SK-N-SH treated with all-trans-retinoic acid at 6 μM for 48 hours (cell line): ENCODE results near the gene TIMELESS.

Experiments used
- ATAC-seq: fragments of 200-7000 bp; cut with Tn5 transposase; 3 replicates; pipeline ENCODE4 v1.9.1; 2020; ENCODE audit warnings: mild to moderate bottlenecking, moderate library complexity
- BACH2 ChIP-seq: fragments of 250-450 bp; sonication (Bioruptor Pico); IDR thresholded peaks from 2 replicates; pipeline ENCODE4 v1.9.0; 2021; ENCODE audit warnings: mild to moderate bottlenecking, borderline replicate concordance
- ESRRG ChIP-seq: fragments of 250-450 bp; sonication (Bioruptor Pico); IDR thresholded peaks from 2 replicates; pipeline ENCODE4 v1.6.1; 2021; ENCODE audit warnings: mild to moderate bottlenecking
- GLIS3 ChIP-seq: fragments of 250-450 bp; sonication (Bioruptor Pico); IDR thresholded peaks from 2 replicates; pipeline ENCODE4 v1.5.0; 2020; ENCODE audit warnings: mild to moderate bottlenecking, moderate library complexity
- ISL1 ChIP-seq: fragments of 250-450 bp; sonication (Bioruptor Pico); IDR thresholded peaks from 2 replicates; pipeline ENCODE4 v2.1.2; 2022; ENCODE audit warnings: mild to moderate bottlenecking, moderate library complexity
- OSR1 ChIP-seq: fragments of 250-450 bp; sonication (Bioruptor Pico); IDR thresholded peaks from 2 replicates; pipeline ENCODE4 v1.8.0; 2022; ENCODE audit warnings: moderate library complexity, mild to moderate bottlenecking, inconsistent platforms
- POU6F1 ChIP-seq: fragments of 250-450 bp; sonication (Bioruptor Pico); IDR thresholded peaks from 2 replicates; pipeline ENCODE4 v1.8.0; 2021; ENCODE audit warnings: low read depth, mild to moderate bottlenecking, moderate library complexity, borderline replicate concordance
- RARB ChIP-seq: fragments of 250-450 bp; sonication (Bioruptor Pico); IDR thresholded peaks from 2 replicates; pipeline ENCODE4 v1.8.0; 2021; ENCODE audit warnings: mild to moderate bottlenecking, moderate library complexity
- SNAI2 ChIP-seq: fragments of 250-450 bp; sonication (Bioruptor Pico); IDR thresholded peaks from 2 replicates; pipeline ENCODE4 v1.5.0; 2020; ENCODE audit warnings: mild to moderate bottlenecking, moderate library complexity
- TOX ChIP-seq: fragments of 250-450 bp; sonication (Bioruptor Pico); IDR thresholded peaks from 2 replicates; pipeline ENCODE4 v1.8.0; 2021; ENCODE audit warnings: mild to moderate bottlenecking, moderate library complexity, borderline replicate concordance
- ZC3H10 ChIP-seq: fragments of 250-450 bp; sonication (Bioruptor Pico); IDR thresholded peaks from 2 replicates; pipeline ENCODE4 v1.5.1; 2021; ENCODE audit warnings: mild to moderate bottlenecking, moderate library complexity
- ZFP3 ChIP-seq: fragments of 250-450 bp; sonication (Bioruptor Pico); IDR thresholded peaks from 2 replicates; pipeline ENCODE4 v1.5.0; 2020; ENCODE audit warnings: mild to moderate bottlenecking, moderate library complexity
- ZFP30 ChIP-seq: fragments of 450-650 bp; formaldehyde crosslinking; IDR thresholded peaks from 2 replicates; pipeline ENCODE4 v1.5.0; 2022; ENCODE audit warnings: mild to moderate bottlenecking, moderate library complexity
- ZNF565 ChIP-seq: fragments of 450-650 bp; formaldehyde crosslinking; conservative IDR thresholded peaks from 2 replicates; pipeline ENCODE4 v1.5.0; 2020; ENCODE audit warnings: low read depth, mild to moderate bottlenecking, moderate library complexity
- ZNF70 ChIP-seq: fragments of 450-650 bp; formaldehyde crosslinking; IDR thresholded peaks from 2 replicates; pipeline ENCODE4 v1.5.0; 2020; ENCODE audit warnings: mild to moderate bottlenecking, moderate library complexity
- ZNF8 ChIP-seq: fragments of 450-650 bp; formaldehyde crosslinking; IDR thresholded peaks from 2 replicates; pipeline ENCODE4 v1.5.0; 2020; ENCODE audit warnings: mild to moderate bottlenecking, moderate library complexity
- TF ChIP-seq, protein P1 (sequence below): fragments of 250-450 bp; sonication (Bioruptor Pico); IDR thresholded peaks from 2 replicates; pipeline ENCODE4 v1.8.0; 2020; ENCODE audit warnings: mild to moderate bottlenecking, moderate library complexity, borderline replicate concordance
- TF ChIP-seq, protein P2 (sequence below): fragments of 250-450 bp; sonication (Bioruptor Pico); IDR thresholded peaks from 2 replicates; pipeline ENCODE4 v1.5.1; 2021; ENCODE audit warnings: mild to moderate bottlenecking, moderate library complexity

TIMELESS gene

DNA sequence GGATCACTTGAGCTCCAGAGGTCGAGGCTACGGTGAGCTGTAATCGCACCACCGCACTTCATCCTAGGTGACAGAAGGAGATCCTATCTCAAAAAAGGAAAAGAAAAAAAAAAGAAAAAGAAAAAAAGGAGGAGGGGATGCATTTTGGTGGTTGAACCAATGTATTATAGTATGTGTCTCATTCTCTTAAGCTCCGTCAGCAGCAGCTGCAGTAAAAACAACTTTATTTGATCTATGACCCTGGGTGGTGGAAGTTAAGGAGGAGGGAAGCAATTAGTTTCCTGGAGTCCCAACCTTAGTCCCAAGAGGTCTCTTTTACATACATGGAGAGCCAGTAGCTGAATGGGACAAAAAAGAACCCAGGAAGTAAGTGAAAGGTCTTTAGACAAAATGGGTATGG is 59.8 kb downstream of the TIMELESS start (continued):
- TF ChIP-seq, protein P1, sequence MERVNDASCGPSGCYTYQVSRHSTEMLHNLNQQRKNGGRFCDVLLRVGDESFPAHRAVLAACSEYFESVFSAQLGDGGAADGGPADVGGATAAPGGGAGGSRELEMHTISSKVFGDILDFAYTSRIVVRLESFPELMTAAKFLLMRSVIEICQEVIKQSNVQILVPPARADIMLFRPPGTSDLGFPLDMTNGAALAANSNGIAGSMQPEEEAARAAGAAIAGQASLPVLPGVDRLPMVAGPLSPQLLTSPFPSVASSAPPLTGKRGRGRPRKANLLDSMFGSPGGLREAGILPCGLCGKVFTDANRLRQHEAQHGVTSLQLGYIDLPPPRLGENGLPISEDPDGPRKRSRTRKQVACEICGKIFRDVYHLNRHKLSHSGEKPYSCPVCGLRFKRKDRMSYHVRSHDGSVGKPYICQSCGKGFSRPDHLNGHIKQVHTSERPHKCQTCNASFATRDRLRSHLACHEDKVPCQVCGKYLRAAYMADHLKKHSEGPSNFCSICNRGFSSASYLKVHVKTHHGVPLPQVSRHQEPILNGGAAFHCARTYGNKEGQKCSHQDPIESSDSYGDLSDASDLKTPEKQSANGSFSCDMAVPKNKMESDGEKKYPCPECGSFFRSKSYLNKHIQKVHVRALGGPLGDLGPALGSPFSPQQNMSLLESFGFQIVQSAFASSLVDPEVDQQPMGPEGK (CRISPR knock-in tag): no peak
- TF ChIP-seq ISL1 (CRISPR knock-in tag): no peak
- TF ChIP-seq ESRRG: no peak
- TF ChIP-seq TOX (CRISPR knock-in tag): no peak
- TF ChIP-seq ZNF565 (CRISPR knock-in tag): no peak
- TF ChIP-seq ZNF70 (CRISPR knock-in tag): no peak
- no peak for TF ChIP-seq ZC3H10
- no peak for TF ChIP-seq POU6F1 (CRISPR knock-in tag)
- TF ChIP-seq OSR1 (CRISPR knock-in tag): no peak
- TF ChIP-seq SNAI2 (CRISPR knock-in tag): no peak
- TF ChIP-seq, all 23 proteins: peak for 0

- TF ChIP-seq, protein P1 (CRISPR knock-in tag): no peak
- TF ChIP-seq ZNF565 (CRISPR knock-in tag): no peak
- TF ChIP-seq TOX (CRISPR knock-in tag): no peak
- TF ChIP-seq ZFP3 (CRISPR knock-in tag): no peak
- no peak for TF ChIP-seq ZFP30 (CRISPR knock-in tag)
- TF ChIP-seq, protein P2, sequence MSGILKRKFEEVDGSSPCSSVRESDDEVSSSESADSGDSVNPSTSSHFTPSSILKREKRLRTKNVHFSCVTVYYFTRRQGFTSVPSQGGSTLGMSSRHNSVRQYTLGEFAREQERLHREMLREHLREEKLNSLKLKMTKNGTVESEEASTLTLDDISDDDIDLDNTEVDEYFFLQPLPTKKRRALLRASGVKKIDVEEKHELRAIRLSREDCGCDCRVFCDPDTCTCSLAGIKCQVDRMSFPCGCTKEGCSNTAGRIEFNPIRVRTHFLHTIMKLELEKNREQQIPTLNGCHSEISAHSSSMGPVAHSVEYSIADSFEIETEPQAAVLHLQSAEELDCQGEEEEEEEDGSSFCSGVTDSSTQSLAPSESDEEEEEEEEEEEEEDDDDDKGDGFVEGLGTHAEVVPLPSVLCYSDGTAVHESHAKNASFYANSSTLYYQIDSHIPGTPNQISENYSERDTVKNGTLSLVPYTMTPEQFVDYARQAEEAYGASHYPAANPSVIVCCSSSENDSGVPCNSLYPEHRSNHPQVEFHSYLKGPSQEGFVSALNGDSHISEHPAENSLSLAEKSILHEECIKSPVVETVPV: no peak
- no peak; the same call in 2 of the 3 replicates for ATAC-seq
Observed at GRCh38 chr12:56387152-56387736, 62.0 kb downstream of the TIMELESS start.

DNA sequence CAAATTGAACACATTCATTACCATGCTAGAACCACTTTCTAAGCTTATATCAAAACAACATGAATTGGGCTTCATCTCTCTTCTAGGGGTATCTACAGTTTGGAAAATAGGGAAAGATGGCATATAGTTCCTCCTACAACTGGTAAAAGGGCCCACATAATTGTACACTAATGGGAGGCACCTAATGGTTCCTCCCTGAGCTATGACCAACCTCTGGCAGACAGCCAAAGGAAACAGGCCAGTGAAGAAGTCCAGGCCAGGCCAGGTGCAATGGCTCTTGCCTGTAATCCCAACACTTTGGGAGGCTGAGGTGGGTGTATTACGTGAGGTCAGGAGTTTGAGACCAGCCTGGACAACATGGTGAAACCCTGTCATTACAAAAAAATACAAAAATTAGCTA is 63.4 kb downstream of the TIMELESS start:
- TF ChIP-seq OSR1 (CRISPR knock-in tag): no peak
- no peak for TF ChIP-seq RARB (CRISPR knock-in tag)
- no peak for TF ChIP-seq SNAI2 (CRISPR knock-in tag)
- TF ChIP-seq TOX (CRISPR knock-in tag): no peak
- TF ChIP-seq ZNF8: no peak
- no peak for ATAC-seq

DNA sequence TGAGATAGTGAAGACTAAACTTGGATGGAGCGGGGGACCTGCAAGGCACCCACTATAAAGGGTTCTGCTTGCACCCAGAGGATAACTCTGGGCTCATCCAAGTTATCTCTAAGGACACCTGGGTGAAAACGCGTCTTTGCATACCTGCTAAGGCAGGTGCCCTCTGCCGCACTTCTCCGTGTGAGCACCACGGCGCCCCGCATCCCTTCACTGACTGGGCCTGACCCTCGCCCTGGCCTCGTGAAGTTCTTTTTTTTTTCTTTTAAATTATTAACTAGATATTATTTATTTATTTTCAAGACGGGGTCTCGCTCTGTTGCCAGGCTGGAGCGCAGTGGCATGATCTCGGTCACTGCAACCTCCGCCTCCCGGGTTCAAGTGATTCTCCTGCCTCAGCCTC is 66.6 kb downstream of the TIMELESS start:
- ATAC-seq: no peak
- TF ChIP-seq POU6F1 (CRISPR knock-in tag) (no peak), ZFP3 (CRISPR knock-in tag) (no peak), RARB (CRISPR knock-in tag) (no peak), OSR1 (CRISPR knock-in tag) (no peak), BACH2 (no peak), SNAI2 (CRISPR knock-in tag) (no peak), ZNF8 (no peak), ZFP30 (CRISPR knock-in tag) (no peak), GLIS3 (CRISPR knock-in tag) (no peak)
- TF ChIP-seq, protein P1 (CRISPR knock-in tag): no peak
